SK-N-SH (cell line): ENCODE measurements around the gene HIF3A.

Experiments
- FOSL2 ChIP-seq: IDR thresholded peaks from 2 replicates; pipeline ENCODE4 v1.4.0; 2012; ENCODE audit warnings: low read depth, mild to moderate bottlenecking, moderate library complexity, borderline replicate concordance
- GABPA ChIP-seq: IDR thresholded peaks from 2 replicates; pipeline ENCODE4 v1.4.0; 2012; ENCODE audit warnings: low read depth, mild to moderate bottlenecking
- POLR2AphosphoS5 ChIP-seq: IDR thresholded peaks from 2 replicates; pipeline ENCODE4 v1.6.1; 2012; ENCODE audit warnings: low read depth, low read length
- RFX5 ChIP-seq: IDR thresholded peaks from 2 replicates; pipeline ENCODE4 v1.6.1; 2012; ENCODE audit warnings: mild to moderate bottlenecking, improper control_type of control experiment, low read length
- TF ChIP-seq, protein P1 (sequence below): fragments of 200-600 bp; sonication (generic); IDR thresholded peaks from 2 replicates; pipeline ENCODE4 v1.6.1; 2017; ENCODE audit warnings: antibody characterized with exemption, mild to moderate bottlenecking, moderate library complexity

- TF ChIP-seq, protein P1, sequence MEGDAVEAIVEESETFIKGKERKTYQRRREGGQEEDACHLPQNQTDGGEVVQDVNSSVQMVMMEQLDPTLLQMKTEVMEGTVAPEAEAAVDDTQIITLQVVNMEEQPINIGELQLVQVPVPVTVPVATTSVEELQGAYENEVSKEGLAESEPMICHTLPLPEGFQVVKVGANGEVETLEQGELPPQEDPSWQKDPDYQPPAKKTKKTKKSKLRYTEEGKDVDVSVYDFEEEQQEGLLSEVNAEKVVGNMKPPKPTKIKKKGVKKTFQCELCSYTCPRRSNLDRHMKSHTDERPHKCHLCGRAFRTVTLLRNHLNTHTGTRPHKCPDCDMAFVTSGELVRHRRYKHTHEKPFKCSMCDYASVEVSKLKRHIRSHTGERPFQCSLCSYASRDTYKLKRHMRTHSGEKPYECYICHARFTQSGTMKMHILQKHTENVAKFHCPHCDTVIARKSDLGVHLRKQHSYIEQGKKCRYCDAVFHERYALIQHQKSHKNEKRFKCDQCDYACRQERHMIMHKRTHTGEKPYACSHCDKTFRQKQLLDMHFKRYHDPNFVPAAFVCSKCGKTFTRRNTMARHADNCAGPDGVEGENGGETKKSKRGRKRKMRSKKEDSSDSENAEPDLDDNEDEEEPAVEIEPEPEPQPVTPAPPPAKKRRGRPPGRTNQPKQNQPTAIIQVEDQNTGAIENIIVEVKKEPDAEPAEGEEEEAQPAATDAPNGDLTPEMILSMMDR: no peak; the same call in 1 of the 2 replicates
- no peak for TF ChIP-seq RFX5
- TF ChIP-seq POLR2AphosphoS5: no peak
- TF ChIP-seq FOSL2: no peak
- no peak for TF ChIP-seq GABPA
Measured at GRCh38 chr19:46347572-46347883, 50.7 kb downstream of the HIF3A start.
